Peyer's patch (tissue), 4 donors: ENCODE results near the gene DND1. TPM values are rescaled to one million over a fixed set of nuclear protein-coding genes. Genes with fewer than 3 reads are reported as not detected.

Experiments used
- DNase-seq, 3 donors: peaks; one replicate each; pipeline ENCODE4 v3.0.0-alpha.2; 2017 to 2019
- H3K27ac ChIP-seq, 4 donors: fragments of 200-600 bp; sonication (generic); one replicate each; pipeline ENCODE4 v1.5.1; 2016 to 2019
- H3K27me3 ChIP-seq, 2 donors: fragments of 200-600 bp; sonication (generic); one replicate each; pipeline ENCODE4 v1.5.1; 2019
- H3K36me3 ChIP-seq, 3 donors: fragments of 200-600 bp; sonication (generic); one replicate each; pipeline ENCODE4 v1.5.1; 2016 to 2019
- H3K4me1 ChIP-seq, 4 donors: fragments of 200-600 bp; sonication (generic); one replicate each; pipeline ENCODE4 v1.5.1; 2016 to 2019
- H3K4me3 ChIP-seq, 4 donors: fragments of 200-600 bp; sonication (generic); 1 replicate in 3 of 4; 2 replicates in 1 of 4; pipeline ENCODE4 v1.5.1; 2016 to 2019; ENCODE audit warnings: mild to moderate bottlenecking in 1 of 4
- H3K9me3 ChIP-seq, 4 donors: fragments of 200-600 bp; sonication (generic); one replicate each; pipeline ENCODE4 v1.5.1; 2016 to 2019; ENCODE audit warnings: mild to moderate bottlenecking in 1 of 4
- POLR2A ChIP-seq, 2 donors: fragments of 450-650 bp; IDR thresholded peaks; one replicate each; pipeline ENCODE4 v1.5.1; 2017; ENCODE audit warnings: antibody characterized with exemption in 2 of 2, mild to moderate bottlenecking in 2 of 2, moderate library complexity in 2 of 2
- total RNA-seq, 4 donors: library from RNA; depleted of rRNA; stranded (reverse); fragments of >200 nt; gene quantifications; one replicate each; pipeline ENCODE4 v1.1.0, GENCODE V29; 2016
- TF ChIP-seq, protein P1 (sequence below), 6 experiments: fragments of 450-650 bp in 4 of 6; fragments of 200-600 bp in 2 of 6; sonication (generic) in 1 of 6; IDR thresholded peaks; one replicate each; pipeline ENCODE4 v1.5.1; 2017 to 2019; ENCODE audit warnings: antibody characterized with exemption in 6 of 6, mild to moderate bottlenecking in 3 of 6, moderate library complexity in 1 of 6

The DND1 gene
- total RNA-seq, 4 donors from 2014 or later, result 3.7 to 5.0 (median 3.8) TPM; not detected in 1

DNA sequence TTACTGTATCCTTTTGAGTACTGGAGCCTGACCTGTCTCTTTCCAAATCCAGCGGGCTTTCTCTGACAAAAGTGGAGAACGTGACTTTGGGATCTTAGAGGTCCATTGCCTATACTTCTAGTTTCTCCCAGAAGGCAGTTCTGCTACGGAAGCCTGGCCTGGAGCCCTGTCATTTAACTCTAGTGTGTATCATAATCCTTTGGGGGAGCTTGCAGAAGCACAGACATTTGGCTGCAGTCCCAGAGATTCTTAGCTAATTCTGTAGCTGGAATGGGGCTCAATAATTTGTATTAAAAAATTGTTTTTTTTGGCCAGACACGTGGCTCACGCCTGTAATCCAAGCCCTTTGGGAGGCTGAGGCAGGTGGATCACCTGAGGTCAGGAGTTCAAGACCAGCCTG is 20.9 kb upstream of the DND1 start:
- Histone ChIP-seq H3K4me1 (peaks cover 0 to 22% (median 6%) of the 10 kb centered on the region in 4 donors), H3K4me3 (no peak overlapping the region), H3K27me3 (no peaks in the 10 kb centered on the region), H3K9me3 (no peaks in the 10 kb centered on the region), H3K36me3 (peaks cover 0 to 62% (median 0%) of the 10 kb centered on the region in 3 donors), H3K27ac (no peak overlapping the region)
- TF ChIP-seq, protein P1, sequence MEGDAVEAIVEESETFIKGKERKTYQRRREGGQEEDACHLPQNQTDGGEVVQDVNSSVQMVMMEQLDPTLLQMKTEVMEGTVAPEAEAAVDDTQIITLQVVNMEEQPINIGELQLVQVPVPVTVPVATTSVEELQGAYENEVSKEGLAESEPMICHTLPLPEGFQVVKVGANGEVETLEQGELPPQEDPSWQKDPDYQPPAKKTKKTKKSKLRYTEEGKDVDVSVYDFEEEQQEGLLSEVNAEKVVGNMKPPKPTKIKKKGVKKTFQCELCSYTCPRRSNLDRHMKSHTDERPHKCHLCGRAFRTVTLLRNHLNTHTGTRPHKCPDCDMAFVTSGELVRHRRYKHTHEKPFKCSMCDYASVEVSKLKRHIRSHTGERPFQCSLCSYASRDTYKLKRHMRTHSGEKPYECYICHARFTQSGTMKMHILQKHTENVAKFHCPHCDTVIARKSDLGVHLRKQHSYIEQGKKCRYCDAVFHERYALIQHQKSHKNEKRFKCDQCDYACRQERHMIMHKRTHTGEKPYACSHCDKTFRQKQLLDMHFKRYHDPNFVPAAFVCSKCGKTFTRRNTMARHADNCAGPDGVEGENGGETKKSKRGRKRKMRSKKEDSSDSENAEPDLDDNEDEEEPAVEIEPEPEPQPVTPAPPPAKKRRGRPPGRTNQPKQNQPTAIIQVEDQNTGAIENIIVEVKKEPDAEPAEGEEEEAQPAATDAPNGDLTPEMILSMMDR (IDR thresholded peaks at IDR 0.05), result no peak
- TF ChIP-seq POLR2A (IDR thresholded peaks at IDR 0.05), result no peak
- no peak for DNase-seq

DNA sequence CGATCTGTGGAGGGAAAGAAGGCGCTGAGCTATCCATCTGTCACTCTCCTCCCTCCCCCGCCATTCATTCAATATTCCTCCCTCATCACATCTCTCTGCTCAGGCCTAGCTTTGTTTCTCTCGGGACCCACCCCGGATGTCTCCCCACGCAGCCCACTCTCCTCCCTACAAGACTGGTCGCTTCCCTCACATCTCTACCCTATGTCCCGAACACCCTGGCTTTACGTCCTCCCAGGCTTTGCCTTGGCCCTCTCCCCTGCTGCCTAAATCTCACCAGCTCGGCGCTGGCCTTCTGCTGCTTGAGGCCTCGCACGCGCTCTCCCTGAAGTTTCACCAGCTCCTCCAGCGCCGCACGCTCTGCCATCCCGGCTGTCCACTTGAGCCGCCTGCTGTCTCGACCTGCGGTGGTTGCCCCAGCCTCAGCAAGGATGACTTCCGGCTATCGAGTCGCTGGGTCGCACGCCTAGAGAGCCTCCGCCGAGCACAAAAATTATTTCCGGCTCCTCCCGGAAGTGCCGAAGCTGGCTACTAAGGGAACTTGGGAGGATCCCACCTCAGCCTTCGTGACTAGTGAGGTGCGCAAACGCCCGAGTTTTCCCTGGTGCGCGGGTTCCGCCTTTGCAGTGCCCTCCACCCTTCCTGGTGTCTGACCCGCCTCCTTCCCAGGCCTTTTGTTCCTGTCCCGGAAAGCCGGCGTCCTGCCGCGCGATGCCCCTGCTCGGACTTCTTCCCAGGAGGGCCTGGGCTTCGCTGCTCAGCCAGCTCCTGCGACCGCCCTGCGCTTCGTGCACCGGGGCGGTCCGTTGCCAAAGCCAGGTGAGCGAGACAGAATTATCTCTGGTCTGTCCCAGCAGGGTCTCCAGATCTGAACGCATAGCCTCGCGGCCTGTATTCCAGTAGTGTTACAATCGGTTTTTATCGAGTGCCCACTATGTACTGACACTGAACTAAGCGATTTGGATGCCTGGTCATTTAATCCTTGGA is 17.9 kb upstream of the DND1 start, which contains the start of the genes HARS1 and HARS2:
TSS of gene HARS1 (minus strand) at position 430 of the 984 bp plus-strand sequence. CDS start at position 364, 66 bp downstream.
TSS of gene HARS2 (plus strand) at position 515 of the 984 bp plus-strand sequence. CDS start at position 709, 194 bp downstream.
- Histone ChIP-seq H3K9me3 (no peaks in the 10 kb centered on the region), H3K4me3 (peak within 1 kb of the TSS; percentile 78 to 87 (median 84)), H3K36me3 (peaks cover 0 to 49% (median 0%) of the 10 kb centered on the region in 3 donors), H3K27me3 (no peaks in the 10 kb centered on the region), H3K27ac (peak within 1 kb of the TSS; percentile 75 to 88 (median 86)), H3K4me1 (peaks cover 0 to 22% (median 6%) of the 10 kb centered on the region in 4 donors)
- peak; percentile 48 to 51 for TF ChIP-seq POLR2A (IDR thresholded peaks at IDR 0.05)
- TF ChIP-seq, protein P1 (IDR thresholded peaks at IDR 0.05), result peak in 2 of 6 experiments; percentile 8 to 17
- DNase-seq, result peak; percentile 86 to 95 (median 90)

DNA sequence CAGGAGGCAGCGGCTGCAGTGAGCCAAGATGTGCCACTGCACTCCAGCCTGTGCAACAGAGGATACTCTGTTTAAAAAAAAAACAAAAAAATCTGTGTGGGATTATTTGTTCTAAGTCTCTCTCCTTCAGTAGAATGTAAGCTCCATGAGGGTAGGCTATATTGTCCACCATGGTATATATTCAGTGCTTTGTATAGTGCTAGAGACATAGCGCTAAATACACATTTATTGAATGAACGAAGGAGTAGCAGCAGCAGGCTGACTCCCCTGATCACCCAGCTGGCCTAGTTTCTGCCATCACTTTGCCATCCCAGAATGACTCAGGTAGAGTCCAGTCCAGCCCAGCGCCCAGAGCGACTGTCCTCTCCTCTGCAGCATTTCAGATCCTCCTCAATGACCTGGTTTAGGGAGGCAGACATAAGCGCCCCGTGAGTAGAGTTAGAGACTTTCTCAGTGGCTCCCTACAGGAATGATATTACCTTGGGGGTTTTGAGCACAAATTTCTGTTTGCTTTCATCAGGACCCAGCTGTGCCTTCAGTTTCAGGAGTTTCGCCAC is 17.1 kb upstream of the DND1 start:
- H3K4me3 ChIP-seq, result peak overlapping the region; percentile 78 to 87 (median 84)
- TF ChIP-seq, protein P1 (IDR thresholded peaks at IDR 0.05), result no peak
- TF ChIP-seq POLR2A (IDR thresholded peaks at IDR 0.05), result no peak
- no peak for DNase-seq
- peaks cover 0 to 42% (median 0%) of the 10 kb centered on the region in 3 donors for H3K36me3 ChIP-seq
- no peaks in the 10 kb centered on the region for H3K27me3 ChIP-seq
- H3K9me3 ChIP-seq, result no peaks in the 10 kb centered on the region
- peaks cover 0 to 22% (median 6%) of the 10 kb centered on the region in 4 donors for H3K4me1 ChIP-seq
- H3K27ac ChIP-seq, result peak overlapping the region; percentile 75 to 88 (median 86)

GRCh38 chr5:140678993-140679392 is 5.6 kb upstream of the DND1 start:
- Histone ChIP-seq H3K4me1 (no peaks in the 10 kb centered on the region), H3K4me3 (no peak overlapping the region), H3K36me3 (peaks cover 0 to 67% (median 0%) of the 10 kb centered on the region in 3 donors), H3K9me3 (no peaks in the 10 kb centered on the region), H3K27ac (no peak overlapping the region), H3K27me3 (no peaks in the 10 kb centered on the region)
- no peak for TF ChIP-seq POLR2A (IDR thresholded peaks at IDR 0.05)
- TF ChIP-seq, protein P1 (IDR thresholded peaks at IDR 0.05), result no peak
- no peak for DNase-seq

- Histone ChIP-seq H3K4me1 (no peaks in the 10 kb centered on the region), H3K9me3 (no peaks in the 10 kb centered on the region), H3K27me3 (no peaks in the 10 kb centered on the region), H3K4me3 (no peak overlapping the region), H3K27ac (no peak overlapping the region), H3K36me3 (peaks cover 0 to 70% (median 0%) of the 10 kb centered on the region in 3 donors)
- DNase-seq, result no peak
- TF ChIP-seq, protein P1 (IDR thresholded peaks at IDR 0.05), result no peak
- TF ChIP-seq POLR2A (IDR thresholded peaks at IDR 0.05), result no peak
Observed at GRCh38 chr5:140677947-140678346, 4.6 kb upstream of the DND1 start.
